Ovary (tissue), 9 donors: ENCODE measurements around the gene ODAD4. TPM values are rescaled to one million over a fixed set of nuclear protein-coding genes. Genes with fewer than 3 reads are reported as not detected.

ENCODE experiments used
- DNase-seq, 5 donors: peaks; one replicate each; pipeline ENCODE4 v3.0.0-alpha.2; 2019 to 2020
- H3K27ac ChIP-seq, 2 donors: fragments of 200-600 bp; one replicate each; pipeline versions ENCODE4 v1.5.1 to v1.8.0; 2019 to 2022
- H3K27me3 ChIP-seq: fragments of 200-600 bp; one replicate; pipeline ENCODE4 v1.8.0; 2022
- H3K36me3 ChIP-seq: fragments of 200-600 bp; sonication (generic); one replicate; pipeline ENCODE4 v1.5.1; 2019
- H3K4me1 ChIP-seq: one replicate; pipeline ENCODE4 v1.8.1; 2013; ENCODE audit warnings: mild to moderate bottlenecking, moderate library complexity; ENCODE audit not compliant: insufficient read depth
- H3K4me3 ChIP-seq: fragments of 200-600 bp; sonication (generic); one replicate; pipeline ENCODE4 v1.5.1; 2017
- H3K9me3 ChIP-seq, 2 donors: fragments of 200-600 bp in 1 of 2; sonication (generic) in 1 of 2; one replicate each; pipeline versions ENCODE4 v1.5.1 to v1.8.1; 2013 to 2019; ENCODE audit warnings: mild to moderate bottlenecking in 1 of 2, moderate library complexity in 1 of 2
- EP300 ChIP-seq: sonication (generic); formaldehyde crosslinking; IDR thresholded peaks from one replicate; pipeline ENCODE4 v1.6.1; 2017; ENCODE audit warnings: antibody characterized with exemption
- POLR2A ChIP-seq: fragments of 450-650 bp; IDR thresholded peaks from one replicate; pipeline ENCODE4 v1.6.1; 2017; ENCODE audit warnings: antibody characterized with exemption, mild to moderate bottlenecking, moderate library complexity
- WGBS, 3 donors: extraction: QIAGEN DNeasy Blood & Tissue Kit in 1 of 3; methylation state at CpG; one replicate each; pipeline versions ENCODE4 v1.1.5 to v1.1.7; 2013 to 2017; 5-methylcytosine and 5-hydroxymethylcytosine counted together
- intact Hi-C, 4 donors: fragments of 100-400 bp; cut with DNase I; formaldehyde crosslinking; loops; one replicate each; pipeline versions ENCODE4 v1.11.0 to v1.15.1; 2022 to 2023
- polyA plus RNA-seq, 2 donors: library from polyadenylated mRNA; stranded (reverse); fragments of 200-250 nt in 1 of 2; fragments of 350-450 nt in 1 of 2; fragmentation: Illumina TruSeq in 1 of 2; extraction: RNeasy Lipid Tissue Mini Kit (QIAGEN cat#74804) in 1 of 2; gene quantifications; one replicate each; pipeline ENCODE4 v1.2.3, GENCODE V29; 2013 to 2014
- total RNA-seq, 7 donors: library from RNA; depleted of rRNA in 2 of 7; stranded (reverse); fragments of >200 nt in 2 of 7; fragmentation: NEBNext Ultra II Directional in 3 of 7; extraction: Animal tissue kit (Norgen Biotek cat#: 25700) in 3 of 7; gene quantifications; one replicate each; pipeline versions ENCODE4 v1.1.0 to v1.2.4, GENCODE V29; 2016 to 2023
- TF ChIP-seq, protein P1 (sequence below), 3 donors: fragments of 450-650 bp in 2 of 3; fragments of 200-600 bp in 1 of 3; IDR thresholded peaks; one replicate each; pipeline versions ENCODE4 v1.5.1 to v1.8.0; 2016 to 2022; ENCODE audit warnings: antibody characterized with exemption in 3 of 3, mild to moderate bottlenecking in 1 of 3
- donor health status: DM: no; HTN: no; CAD: no; lungs with moderate emphysema.
- donor health status: DM: no; HTN: no; CAD: no.
- donor health status: Bipolar disorder and iron deficiency.
- donor health status: DM: yes; HTN: yes; CAD: no.
- donor health status: DM: no; HTN: no; CAD: no.
- donor health status: DM: yes; HTN: yes; CAD: no.

ODAD4 gene
- total and polyA plus RNA-seq, 9 donors, result 1.1 to 11.0 (median 2.1) TPM

DNA sequence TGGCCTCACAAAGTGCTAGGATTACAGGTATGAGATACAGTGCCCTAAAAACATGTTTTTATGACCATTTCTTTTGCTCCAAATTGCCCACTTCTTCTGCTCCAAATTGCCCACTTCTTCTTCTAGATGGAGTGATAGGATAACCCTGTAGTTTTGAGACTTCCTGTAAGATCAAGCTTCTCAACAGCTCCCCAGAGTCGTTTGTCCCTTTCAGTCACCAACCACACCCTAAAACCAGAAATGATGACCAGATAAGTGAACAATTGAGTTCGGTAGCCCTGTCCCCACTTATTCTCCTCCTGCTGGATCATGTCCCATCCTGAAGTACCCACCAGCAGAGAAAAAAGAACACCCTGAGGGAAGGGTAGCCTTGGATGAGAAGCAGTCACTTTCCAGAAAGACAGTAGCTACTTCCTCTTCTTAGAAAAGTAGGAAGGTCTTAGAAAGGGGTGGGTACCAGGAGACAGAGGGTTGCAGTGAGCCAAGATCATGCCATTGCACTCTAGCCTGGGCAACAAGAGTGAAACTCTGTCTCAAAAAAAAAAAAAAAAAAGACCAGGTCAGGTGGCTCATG, 2.5 kb downstream of the ODAD4 start:
- Histone ChIP-seq H3K27me3 (no peaks in the 10 kb centered on the region), H3K36me3 (no peaks in the 10 kb centered on the region), H3K4me1 (peaks cover 4% of the 10 kb centered on the region), H3K27ac (no peak overlapping the region), H3K4me3 (no peak overlapping the region), H3K9me3 (no peaks in the 10 kb centered on the region)
- intact Hi-C loops, result no loop called here
- no peak for TF ChIP-seq POLR2A
- TF ChIP-seq, protein P1, sequence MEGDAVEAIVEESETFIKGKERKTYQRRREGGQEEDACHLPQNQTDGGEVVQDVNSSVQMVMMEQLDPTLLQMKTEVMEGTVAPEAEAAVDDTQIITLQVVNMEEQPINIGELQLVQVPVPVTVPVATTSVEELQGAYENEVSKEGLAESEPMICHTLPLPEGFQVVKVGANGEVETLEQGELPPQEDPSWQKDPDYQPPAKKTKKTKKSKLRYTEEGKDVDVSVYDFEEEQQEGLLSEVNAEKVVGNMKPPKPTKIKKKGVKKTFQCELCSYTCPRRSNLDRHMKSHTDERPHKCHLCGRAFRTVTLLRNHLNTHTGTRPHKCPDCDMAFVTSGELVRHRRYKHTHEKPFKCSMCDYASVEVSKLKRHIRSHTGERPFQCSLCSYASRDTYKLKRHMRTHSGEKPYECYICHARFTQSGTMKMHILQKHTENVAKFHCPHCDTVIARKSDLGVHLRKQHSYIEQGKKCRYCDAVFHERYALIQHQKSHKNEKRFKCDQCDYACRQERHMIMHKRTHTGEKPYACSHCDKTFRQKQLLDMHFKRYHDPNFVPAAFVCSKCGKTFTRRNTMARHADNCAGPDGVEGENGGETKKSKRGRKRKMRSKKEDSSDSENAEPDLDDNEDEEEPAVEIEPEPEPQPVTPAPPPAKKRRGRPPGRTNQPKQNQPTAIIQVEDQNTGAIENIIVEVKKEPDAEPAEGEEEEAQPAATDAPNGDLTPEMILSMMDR (IDR thresholded peaks at IDR 0.05), result no peak
- TF ChIP-seq EP300, result no peak
- WGBS, 3 donors, result 65 to 77% (median 70%) methylated on average over 2 of the region's 2 CpGs
- no peak for DNase-seq

DNA sequence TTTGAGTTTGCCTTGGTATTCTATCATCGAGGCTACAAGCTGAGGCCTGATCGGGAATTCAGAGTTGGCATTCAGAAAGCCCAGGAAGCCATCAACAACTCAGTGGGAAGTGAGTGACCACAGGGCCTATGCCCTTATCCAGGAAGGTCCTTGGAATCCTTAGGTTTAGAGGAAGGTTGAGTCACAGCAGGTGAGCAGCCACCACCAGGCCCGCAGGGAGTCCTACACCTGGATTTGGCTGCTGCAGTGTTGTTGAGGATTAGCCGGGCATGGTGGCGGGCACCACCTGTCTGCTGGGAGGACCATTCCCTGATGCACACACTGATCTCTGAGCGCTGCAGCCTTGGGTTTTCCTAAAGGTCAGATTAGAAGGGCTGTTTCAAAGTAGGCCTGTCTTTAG, 5.2 kb downstream of the ODAD4 start:
- 95 to 98% (median 95%) methylated on average over 6 of the region's 6 CpGs for WGBS, 3 donors
- no peak for TF ChIP-seq EP300
- no peak for TF ChIP-seq POLR2A
- TF ChIP-seq, protein P1 (IDR thresholded peaks at IDR 0.05), result no peak
- no peak for DNase-seq
- Histone ChIP-seq H3K27me3 (no peaks in the 10 kb centered on the region), H3K9me3 (no peaks in the 10 kb centered on the region), H3K27ac (no peak overlapping the region), H3K4me3 (no peak overlapping the region), H3K4me1 (peaks cover 2% of the 10 kb centered on the region), H3K36me3 (no peaks in the 10 kb centered on the region)
- intact Hi-C loops, result no loop called here

DNA sequence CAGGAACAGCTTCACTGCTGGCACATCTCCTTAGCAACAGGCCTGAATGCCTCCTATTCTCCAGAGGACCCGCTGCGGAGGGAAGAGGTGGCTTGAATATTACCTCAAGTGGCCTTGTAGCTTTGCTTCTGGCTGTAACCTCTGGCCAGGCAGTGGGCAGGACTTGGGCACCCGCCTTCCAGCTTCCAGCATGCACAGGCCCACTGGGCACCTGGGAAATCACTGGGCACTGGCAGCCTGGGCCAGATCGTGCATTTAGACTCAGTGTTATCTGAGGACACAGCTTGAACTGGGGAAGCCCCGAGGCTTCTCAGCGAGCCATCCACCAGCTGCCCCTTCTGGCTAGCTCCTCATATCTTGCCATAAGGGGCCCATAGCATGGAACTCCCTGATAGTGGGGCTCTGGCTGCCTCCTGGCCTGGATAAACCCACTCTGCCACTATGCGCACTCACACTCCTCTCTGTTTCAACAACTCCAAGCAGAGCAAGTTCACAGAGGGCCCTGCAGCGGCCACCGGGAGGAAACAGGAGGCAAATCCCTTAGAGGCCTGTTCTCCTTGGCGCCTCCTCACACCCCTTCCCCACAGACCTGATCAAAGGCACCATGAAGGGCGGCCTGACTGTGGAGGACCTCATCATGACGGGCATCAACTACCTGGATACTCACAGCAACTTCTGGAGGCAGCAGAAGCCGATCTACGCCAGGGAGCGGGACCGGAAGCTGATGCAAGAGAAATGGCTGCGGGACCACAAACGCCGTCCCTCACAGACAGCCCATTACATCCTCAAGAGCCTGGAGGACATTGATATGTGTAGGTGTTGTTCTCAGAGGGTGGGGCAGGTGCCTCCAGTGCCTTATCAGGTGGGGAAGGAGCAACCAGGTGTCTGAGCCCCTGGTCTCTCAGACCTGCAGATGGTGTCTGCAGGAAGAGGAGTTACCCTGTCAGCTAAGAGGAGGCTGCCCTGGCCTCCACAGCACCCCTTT, 7.8 kb downstream of the ODAD4 start:
- no peaks in the 10 kb centered on the region for H3K36me3 ChIP-seq
- H3K9me3 ChIP-seq, result no peaks in the 10 kb centered on the region
- WGBS, 3 donors, result 89 to 91% (median 90%) methylated on average over 19 of the region's 19 CpGs
- no peaks in the 10 kb centered on the region for H3K4me1 ChIP-seq
- no peak overlapping the region for H3K4me3 ChIP-seq
- H3K27me3 ChIP-seq, result no peaks in the 10 kb centered on the region
- intact Hi-C loops, result no loop called here
- no peak for DNase-seq
- TF ChIP-seq, protein P1 (IDR thresholded peaks at IDR 0.05), result no peak
- no peak for TF ChIP-seq EP300
- no peak for TF ChIP-seq POLR2A
- no peak overlapping the region for H3K27ac ChIP-seq

DNA sequence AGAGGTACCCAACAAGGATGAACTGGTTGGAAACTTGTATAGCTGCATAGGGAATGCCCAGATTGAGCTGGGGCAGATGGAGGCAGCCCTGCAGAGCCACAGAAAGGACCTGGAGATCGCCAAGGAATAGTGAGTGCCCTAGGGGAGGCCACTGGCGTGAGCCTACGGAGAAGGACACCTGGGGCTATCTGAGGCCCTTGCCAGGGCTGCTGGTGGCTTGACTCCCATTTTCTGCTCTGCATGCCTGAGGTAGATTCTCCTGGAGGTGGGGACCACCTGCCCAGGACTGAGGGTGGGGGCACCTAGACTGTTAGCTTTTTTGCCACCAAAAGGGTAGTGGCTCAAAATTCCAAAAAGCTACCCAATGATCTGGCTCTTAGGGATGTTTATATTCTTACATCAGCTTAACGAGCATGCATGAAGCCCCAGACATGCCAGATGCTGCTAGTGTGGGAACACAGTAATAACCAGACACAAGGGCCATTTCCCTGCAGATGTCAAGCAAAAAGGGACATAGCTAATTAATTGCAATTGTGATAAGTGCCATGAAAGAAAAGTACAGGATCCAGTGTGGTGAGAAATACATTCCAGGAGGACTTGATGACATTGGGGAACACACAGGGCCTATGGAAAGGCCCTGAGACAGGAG, 8.8 kb downstream of the ODAD4 start:
- H3K9me3 ChIP-seq, result no peaks in the 10 kb centered on the region
- WGBS, 3 donors, result 77 to 83% (median 82%) methylated on average over 4 of the region's 4 CpGs
- no peaks in the 10 kb centered on the region for H3K36me3 ChIP-seq
- intact Hi-C loops, result no loop called here
- no peak overlapping the region for H3K27ac ChIP-seq
- H3K4me1 ChIP-seq, result no peaks in the 10 kb centered on the region
- no peak for DNase-seq
- H3K27me3 ChIP-seq, result no peaks in the 10 kb centered on the region
- TF ChIP-seq POLR2A (no peak), EP300 (no peak)
- H3K4me3 ChIP-seq, result no peak overlapping the region
